ES-I3 (cell line): ENCODE measurements around the gene CDK19.
"Not testable (repeated sequence)": the region's sequence is repeated elsewhere in the genome, so short reads cannot be mapped to it uniquely, and the experiment has no call there.

Source experiments
- H3K36me3 ChIP-seq: 2 replicates; pipeline ENCODE4 v1.6.1; 2013; ENCODE audit warnings: mild to moderate bottlenecking, low read length, control low read depth, moderate library complexity; ENCODE audit not compliant: insufficient read depth
- H3K4me1 ChIP-seq: 2 replicates; pipeline ENCODE4 v1.6.1; 2013; ENCODE audit warnings: mild to moderate bottlenecking, control low read depth, low read length; ENCODE audit not compliant: insufficient read depth
- H3K9ac ChIP-seq: 2 replicates; pipeline ENCODE4 v1.6.1; 2013; ENCODE audit warnings: low read depth, mild to moderate bottlenecking, low read length, moderate library complexity
- H3K9me3 ChIP-seq: 2 replicates; pipeline ENCODE4 v1.6.1; 2013; ENCODE audit warnings: mild to moderate bottlenecking, low read length, moderate library complexity; ENCODE audit not compliant: control insufficient read depth, insufficient read depth

Gene CDK19

DNA sequence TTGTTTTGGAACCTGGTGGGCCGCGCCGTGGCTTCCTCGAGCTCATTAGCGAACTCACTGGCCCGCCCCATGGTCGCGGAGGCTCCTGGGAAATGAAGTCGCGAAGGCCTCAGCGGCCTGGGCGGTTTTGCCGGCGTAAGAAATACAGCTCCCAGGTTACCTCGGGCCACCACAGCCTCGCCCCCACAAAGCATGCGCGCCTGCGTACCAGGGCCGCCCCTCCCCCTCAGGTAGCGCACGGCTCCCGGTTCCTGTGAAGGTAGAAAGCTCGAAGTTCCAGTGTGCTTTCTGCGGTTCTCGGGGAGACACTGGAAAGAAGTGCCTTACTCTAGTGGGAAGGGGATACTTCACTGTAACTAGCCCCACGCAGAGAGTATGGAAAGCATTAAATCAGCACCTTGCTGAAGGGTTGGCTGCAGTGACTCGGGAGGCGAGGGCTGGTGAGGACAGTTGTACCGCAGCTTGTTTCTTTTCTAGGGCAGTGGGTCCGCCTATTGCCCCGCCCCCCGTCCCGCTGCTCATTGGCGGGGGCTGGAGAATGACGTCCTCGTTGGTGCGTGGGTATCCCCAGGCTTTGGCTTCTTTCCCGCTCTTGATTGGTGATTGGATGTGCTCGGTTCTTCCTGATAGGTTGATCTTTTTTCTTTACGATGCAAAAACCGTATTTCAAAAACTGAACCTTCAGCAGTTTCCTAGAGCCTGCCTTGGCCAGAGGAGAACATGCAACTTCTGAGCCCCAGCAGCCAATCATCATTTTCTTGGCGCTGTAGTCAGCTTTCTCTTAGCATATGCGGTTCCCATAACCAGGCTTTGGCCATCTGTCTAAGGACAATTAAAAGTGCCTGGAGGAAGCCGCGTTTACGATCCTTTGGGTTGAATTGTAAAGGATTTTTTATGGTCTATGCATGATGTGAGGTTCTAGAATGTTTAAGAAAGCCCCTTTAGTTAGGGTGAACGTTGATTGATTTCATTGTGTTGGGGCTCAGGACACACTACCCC lies at the start of gene CDK19:
CDK19 (minus strand) TSS at position 59 of the 999 bp plus-strand sequence. CDS start 333 bp downstream, outside the sequence.
- no peaks in the 10 kb centered on the region for H3K36me3 ChIP-seq
- H3K4me1 ChIP-seq, result no peaks in the 10 kb centered on the region; the same call in 1 of the 2 replicates
- H3K9me3 ChIP-seq, result no peaks in the 10 kb centered on the region
- H3K9ac ChIP-seq, result peak within 1 kb of the TSS; percentile 89

DNA sequence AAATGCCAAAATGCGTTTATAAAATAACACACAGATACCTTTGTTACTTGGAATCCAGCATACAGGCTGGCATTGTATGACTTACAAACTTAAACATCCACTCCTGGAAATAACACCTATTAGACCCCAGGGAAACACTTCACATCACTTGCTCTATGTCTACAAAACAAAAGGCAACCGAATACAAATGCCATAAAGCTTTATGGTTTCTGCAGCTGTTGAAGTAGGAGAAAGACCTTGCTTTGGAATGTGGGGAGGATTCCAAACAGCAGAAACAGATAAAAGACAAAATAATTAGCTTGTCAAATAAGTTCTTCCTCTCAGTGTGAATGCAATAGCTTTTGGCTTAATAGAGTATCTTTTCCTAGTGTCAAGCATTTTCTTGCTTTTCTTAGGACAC lies 49.6 kb upstream of the CDK19 start:
- no peaks in the 10 kb centered on the region for H3K36me3 ChIP-seq

DNA sequence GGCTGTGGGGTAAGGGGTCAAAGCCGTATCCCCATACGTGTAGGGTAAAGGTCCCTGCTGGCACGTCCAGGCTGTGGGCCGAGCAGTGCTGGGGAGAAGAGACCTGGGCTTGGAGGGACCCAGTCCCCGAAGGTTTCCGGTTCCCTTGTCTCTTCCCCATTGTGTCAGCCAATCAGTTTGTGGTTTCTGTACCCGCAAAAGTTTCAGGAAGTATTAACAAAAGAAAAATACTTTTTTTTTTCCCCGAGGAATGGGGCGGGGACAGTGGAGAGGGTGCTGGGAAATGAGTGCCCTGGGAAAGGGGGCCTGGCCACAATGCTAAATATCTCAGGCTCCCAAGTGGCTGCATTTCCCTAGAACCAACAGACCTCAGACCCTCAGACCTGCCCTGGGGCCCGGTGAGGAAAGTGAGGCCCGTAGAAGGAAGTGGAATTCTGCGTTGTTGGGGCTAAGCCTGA lies 44.1 kb upstream of the CDK19 start:
- Histone ChIP-seq H3K9ac (no peak overlapping the region), H3K4me1 (no peaks in the 10 kb centered on the region), H3K36me3 (no peaks in the 10 kb centered on the region), H3K9me3 (no peaks in the 10 kb centered on the region)

More for the DNA sequence above, 49.6 kb upstream of the CDK19 start:
- peaks cover 15% of the 10 kb centered on the region; the same call in 1 of the 2 replicates for H3K4me1 ChIP-seq
- H3K9ac ChIP-seq, result no peak overlapping the region
- H3K9me3 ChIP-seq, result no peaks in the 10 kb centered on the region

DNA sequence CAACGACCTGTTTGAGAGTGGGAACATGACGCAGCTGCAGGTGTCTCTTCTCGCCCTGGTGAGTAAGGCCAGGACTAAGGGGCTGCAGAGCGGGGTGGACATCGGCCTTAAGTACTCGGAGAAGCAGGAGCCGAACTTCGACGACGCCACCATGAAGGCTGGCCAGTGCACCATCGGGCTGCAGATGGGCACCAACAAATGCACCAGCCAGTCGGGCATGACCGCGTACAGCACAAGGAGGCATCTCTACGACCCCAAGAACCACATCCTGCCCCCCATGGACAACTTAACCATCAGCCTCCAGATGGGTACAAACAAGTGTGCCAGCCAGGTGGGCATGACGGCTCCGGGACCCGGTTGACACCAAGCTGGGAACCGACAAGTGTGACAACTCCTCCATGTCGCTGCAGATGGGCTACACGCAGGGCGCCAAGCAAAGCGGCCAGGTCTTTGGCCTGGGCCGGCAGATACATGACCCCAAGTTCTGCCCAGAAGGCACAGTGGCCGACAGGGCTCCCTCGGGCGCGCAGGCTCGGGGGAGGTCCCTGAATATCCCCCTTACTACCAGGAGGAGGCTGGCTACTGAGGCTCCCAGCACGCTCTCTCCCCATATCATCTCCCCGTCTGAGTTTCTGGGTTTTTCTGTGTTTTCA lies 43.4 kb upstream of the CDK19 start:
- Histone ChIP-seq H3K9ac (no peak overlapping the region), H3K9me3 (no peaks in the 10 kb centered on the region), H3K4me1 (no peaks in the 10 kb centered on the region), H3K36me3 (no peaks in the 10 kb centered on the region)

DNA sequence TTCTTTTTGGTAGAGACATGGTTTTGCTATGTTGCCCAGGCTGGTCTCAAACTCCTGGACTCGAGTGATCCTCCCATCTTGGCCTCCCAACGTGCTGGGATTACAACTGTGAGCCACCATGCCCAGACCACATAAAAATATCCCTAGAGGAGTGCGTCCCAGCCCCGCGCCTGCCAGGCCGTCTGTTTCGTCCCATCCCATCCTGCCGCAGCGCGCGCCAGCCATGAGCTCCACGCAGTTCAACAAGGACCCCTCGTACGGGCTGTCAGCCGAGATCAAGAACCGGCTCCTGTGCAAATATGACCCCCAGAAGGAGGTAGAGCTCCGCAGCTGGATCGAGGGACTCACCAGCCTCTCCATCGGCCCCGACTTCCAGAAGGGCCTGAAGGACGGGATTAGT lies 42.7 kb upstream of the CDK19 start:
- Histone ChIP-seq H3K36me3 (no peaks in the 10 kb centered on the region), H3K9me3 (no peaks in the 10 kb centered on the region), H3K4me1 (no peaks in the 10 kb centered on the region), H3K9ac (no peak overlapping the region)

DNA sequence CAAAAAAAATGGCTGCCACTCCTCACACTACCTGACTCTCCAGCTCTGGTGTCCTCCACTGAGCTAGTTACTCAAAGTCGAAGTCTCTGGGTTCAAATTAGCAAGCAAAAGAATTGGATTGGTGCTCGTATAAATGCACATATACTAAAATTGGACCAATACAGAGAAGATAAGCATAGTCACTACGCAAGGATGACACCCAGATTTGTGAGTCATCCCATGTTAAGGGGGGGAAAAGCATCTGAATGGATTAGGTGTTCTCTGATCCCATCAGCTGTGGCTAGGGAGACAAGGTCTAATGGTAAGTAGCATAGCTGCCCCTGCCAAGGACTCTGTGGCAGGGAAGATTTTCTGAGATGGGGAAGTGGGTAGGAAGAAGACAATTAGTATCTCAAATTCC lies 41.0 kb upstream of the CDK19 start:
- Histone ChIP-seq H3K4me1 (no peaks in the 10 kb centered on the region), H3K36me3 (no peaks in the 10 kb centered on the region), H3K9ac (no peak overlapping the region), H3K9me3 (no peaks in the 10 kb centered on the region)

DNA sequence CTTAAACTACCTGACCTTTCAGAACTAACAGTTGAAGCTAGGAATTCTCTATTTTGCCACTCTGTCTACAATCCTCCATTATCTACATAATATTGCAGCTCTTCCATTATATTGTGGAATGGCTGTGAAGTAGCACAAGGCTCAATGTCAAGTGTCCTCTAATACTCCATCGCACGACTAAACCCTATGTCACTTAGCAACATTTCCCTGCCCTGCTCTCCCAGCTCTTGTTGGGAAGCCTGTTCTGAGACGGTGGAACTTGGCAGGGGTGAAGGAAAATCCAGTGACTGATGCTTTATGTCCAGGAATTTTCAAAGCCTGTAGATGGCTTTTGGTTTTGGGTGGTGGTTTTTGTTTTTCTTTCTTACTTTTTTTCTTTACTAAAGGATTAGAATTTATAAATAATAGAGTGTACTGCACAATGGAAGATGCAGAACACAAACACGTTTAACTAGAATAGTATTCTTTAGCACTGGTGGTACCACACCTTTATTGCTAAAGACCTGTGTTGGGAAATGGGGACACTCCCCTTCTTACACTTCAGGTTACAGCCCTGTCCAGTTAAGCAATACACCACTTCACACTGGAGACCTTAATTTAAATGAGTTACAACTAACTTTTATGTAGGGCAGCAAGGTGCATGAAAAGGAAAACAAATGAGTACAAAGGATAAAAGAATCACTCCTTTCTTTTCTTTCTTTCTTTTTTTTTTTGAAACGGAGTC lies 38.6 kb upstream of the CDK19 start:
- H3K9me3 ChIP-seq, result no peaks in the 10 kb centered on the region
- no peaks in the 10 kb centered on the region for H3K36me3 ChIP-seq
- no peaks in the 10 kb centered on the region for H3K4me1 ChIP-seq
- no peak overlapping the region for H3K9ac ChIP-seq

DNA sequence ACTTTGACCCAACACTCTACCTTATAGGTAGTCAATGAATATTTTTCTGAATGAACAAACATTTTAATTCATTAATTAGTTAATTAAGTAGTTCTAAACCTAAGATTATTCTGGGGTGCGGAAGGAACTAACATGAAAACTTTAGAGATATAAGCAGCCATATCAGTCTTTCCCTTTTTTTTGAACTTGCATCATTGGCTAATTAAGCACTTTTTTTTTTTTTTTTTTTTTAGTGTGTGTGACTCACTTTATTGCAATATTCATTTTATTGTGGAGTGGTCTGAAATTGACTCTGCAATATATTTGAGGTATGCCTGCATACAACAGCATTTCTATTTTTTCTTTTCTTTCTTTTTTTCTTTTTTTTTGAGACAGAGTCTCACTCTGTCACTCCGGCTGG lies 37.5 kb upstream of the CDK19 start:
- H3K4me1 ChIP-seq, result no peaks in the 10 kb centered on the region
- H3K9me3 ChIP-seq, result no peaks in the 10 kb centered on the region
- H3K36me3 ChIP-seq, result no peaks in the 10 kb centered on the region
- H3K9ac ChIP-seq, result no peak overlapping the region

DNA sequence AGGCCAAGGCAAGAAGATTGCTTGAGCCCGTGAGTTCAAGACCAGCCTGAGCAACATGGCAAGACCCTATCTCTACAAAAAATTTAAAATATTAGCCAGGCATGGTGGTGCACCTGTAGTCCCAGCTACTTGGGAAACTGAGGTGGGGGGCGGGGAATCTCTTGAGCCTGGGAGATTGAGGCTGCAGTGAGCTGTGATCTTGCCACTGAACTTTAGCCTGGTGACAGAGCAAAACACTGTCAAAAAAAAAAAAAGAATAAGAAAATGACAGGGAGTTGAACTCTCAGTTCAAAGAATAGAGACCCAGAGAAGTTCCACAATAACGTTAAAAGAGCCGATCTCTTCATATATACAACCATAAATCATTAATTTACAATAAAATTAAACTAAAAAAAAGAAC lies 34.5 kb upstream of the CDK19 start:
- Histone ChIP-seq H3K9me3 (no peaks in the 10 kb centered on the region), H3K36me3 (no peaks in the 10 kb centered on the region), H3K4me1 (no peaks in the 10 kb centered on the region), H3K9ac (no peak overlapping the region)

DNA sequence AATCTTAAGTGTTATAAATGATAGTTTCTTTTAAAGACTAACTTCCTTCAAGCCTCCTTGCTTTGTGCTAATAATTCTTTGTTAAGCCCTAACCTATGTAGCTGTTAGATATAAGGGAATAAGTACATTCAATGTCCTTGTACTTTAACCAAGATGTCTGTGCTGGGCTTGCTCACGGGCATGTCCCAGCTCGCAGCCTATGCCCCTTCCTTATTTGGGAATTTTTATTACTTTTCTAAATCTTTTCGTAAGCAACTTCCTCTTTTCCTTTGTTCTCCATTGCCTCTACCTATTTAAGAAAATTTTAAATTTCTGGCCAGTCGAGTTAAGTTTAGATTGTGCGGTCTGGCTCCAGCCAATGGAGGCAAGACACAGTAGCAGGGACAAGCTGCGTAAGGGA lies 26.0 kb upstream of the CDK19 start:
- no peaks in the 10 kb centered on the region for H3K9me3 ChIP-seq

DNA sequence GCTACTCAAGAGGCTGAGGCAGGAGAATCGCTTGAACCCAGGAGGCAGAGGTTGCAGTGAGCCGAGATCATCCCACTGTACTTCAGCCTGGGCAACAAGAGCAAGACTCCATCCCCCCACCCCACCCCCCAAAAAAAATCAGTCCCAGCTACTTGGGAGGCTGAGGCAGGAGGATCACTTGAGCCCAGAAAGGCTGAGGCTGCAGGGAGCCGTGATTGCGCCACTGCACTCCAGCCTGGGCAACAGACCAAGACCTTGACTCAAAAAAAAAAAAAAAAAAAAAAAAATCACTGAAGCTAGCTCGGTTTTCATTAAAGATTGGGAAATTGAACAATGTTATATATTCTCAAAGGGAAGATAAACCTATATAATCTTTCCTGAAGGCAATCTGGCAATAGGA lies 20.5 kb upstream of the CDK19 start:
- H3K9ac ChIP-seq, H3K36me3 ChIP-seq, H3K9me3 ChIP-seq, H3K4me1 ChIP-seq: not testable (repeated sequence)

More for the DNA sequence above, 26.0 kb upstream of the CDK19 start:
- Histone ChIP-seq H3K9ac (no peak overlapping the region), H3K36me3 (no peaks in the 10 kb centered on the region), H3K4me1 (no peaks in the 10 kb centered on the region)

DNA sequence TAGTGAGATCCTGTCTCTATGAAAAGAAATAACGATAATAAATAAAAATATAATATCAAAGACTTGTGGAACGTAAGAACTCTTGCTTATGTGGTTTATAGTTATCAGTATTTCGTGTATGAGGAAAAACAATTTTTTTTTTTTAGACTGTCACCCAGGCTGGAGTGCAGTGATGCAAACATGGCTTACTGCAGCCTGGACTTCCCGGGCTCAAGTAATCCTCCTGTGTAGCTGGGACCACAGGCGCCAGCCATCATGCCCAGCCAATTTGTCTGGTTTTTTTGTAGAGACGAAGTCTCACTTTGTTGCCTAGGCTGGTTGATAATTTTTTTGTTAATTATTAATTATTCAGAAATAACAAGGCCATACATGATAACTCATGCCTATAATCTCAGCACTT lies 18.6 kb upstream of the CDK19 start:
- H3K9ac ChIP-seq, result no peak overlapping the region
- no peaks in the 10 kb centered on the region for H3K36me3 ChIP-seq
- no peaks in the 10 kb centered on the region for H3K4me1 ChIP-seq
- no peaks in the 10 kb centered on the region for H3K9me3 ChIP-seq

DNA sequence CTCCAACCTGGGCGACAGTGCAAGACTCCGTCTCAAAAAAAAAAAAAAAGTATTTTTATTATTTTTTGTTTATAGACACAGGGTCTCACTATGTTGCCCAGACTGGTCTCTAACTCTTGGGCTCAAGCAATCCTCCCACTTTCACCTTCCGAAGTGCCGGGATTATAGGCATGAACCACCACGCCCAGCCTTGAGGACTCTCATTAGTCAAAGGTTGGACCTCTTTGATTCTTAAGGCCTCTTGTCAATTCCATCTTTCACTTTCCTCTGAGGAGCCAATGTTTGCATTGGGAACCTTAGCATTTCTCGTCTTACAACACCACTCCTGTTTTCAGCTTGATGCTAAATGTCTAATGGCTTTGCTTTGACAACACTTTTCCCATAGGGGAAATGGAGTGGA lies 16.1 kb upstream of the CDK19 start:
- Histone ChIP-seq H3K4me1 (no peaks in the 10 kb centered on the region), H3K9me3 (no peaks in the 10 kb centered on the region), H3K36me3 (no peaks in the 10 kb centered on the region)

DNA sequence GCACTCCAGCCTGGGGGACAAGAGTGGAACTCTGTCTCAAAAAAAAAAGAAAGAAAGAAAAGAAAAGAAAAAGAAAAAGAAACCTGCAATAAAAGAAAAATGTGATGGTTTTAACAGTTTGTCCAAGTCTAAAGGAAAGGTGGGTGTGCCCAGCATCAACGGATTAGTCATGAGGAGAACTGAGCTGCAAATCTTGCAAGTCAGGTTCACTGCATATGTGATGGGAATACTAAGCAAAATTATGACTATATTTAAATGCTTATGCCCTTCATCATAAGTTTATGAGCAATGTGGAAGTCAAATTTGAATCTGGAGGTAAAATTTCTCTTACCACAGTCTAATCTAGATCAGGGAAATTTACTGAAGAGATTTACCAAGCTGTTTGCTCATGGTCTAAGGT lies 13.1 kb upstream of the CDK19 start:
- Histone ChIP-seq H3K36me3 (no peaks in the 10 kb centered on the region), H3K9ac (no peak overlapping the region), H3K4me1 (no peaks in the 10 kb centered on the region), H3K9me3 (no peaks in the 10 kb centered on the region)

More for the DNA sequence above, 16.1 kb upstream of the CDK19 start:
- H3K9ac ChIP-seq, result no peak overlapping the region
